Measurements from ENCODE around the gene ATP11A. TPM values are rescaled to one million over a fixed set of nuclear protein-coding genes. Genes with fewer than 3 reads are reported as not detected.

ATP11A gene
- total and polyA plus RNA-seq, 9 of the 15 experiments (the other 6 are each of a cell fraction or from before 2014, with no cell fraction given): 0.38 to 34.2 (median 4.2) TPM

DNA sequence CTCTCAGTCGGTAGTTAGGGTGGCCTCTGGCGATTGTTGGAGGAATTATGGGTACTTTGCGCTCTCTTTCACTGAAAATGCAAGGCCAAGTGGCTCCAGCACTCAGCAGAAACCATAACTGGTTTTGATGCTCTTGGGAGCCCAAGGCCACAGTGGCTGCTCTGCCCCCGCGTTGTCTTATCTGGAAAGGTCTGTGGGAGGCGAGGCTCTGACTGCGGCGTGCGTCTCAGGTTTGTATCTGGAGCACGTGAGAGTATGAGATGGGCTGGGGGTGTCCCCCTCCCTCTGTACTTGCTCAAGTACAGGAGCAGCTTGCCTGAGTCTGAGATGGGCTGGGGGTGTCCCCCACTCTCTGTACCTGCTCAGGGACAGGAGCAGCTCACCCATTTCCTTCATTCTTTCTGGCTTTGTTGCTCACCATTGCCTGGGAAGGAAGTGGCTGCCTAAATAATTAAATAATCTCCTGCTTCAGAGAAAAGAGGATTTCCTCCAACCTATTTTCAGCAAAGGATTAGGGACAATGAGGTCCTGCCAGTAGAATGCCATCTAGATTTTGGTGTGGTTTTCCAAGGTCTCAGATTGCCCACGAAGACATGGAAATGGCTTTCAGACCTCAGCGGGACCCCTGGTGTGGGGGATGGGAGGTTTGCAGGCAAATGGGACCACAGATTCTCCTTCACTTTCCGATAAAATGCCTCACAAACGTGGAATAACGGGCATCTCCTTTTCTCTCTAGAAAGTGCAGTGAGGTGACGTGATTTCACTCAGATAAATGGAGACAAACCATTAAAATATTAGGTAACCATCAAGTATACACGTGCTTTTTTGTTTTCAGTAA lies 14.7 kb downstream of the ATP11A start (continued):
- TF ChIP-seq MNT (conservative IDR thresholded peaks at IDR 0.05): peak in 1 of 2 experiments; percentile 52; a peak in 2 of 4 replicates
- peak; percentile 25; the same call in 1 of the 2 replicates for TF ChIP-seq BCOR (IDR thresholded peaks at IDR 0.05)
- peak; percentile 67 for TF ChIP-seq CBFA2T3 (IDR thresholded peaks at IDR 0.05)
- no peak for TF ChIP-seq PRMT5 (CRISPR knock-in tag; IDR thresholded peaks at IDR 0.05)
- TF ChIP-seq HDAC2 (IDR thresholded peaks at IDR 0.05): 0 out of 2 replicates have a peak, but pooled peaks have one; percentile 23
- peak; percentile 19; the same call in 1 of the 2 replicates for TF ChIP-seq SPI1 (IDR thresholded peaks at IDR 0.05; ENCODE audit: borderline replicate concordance, low read depth, low read length)
- no peak for TF ChIP-seq HMG20A (CRISPR knock-in tag; conservative IDR thresholded peaks at IDR 0.05)
- TF ChIP-seq MED1 (CRISPR knock-in tag; IDR thresholded peaks at IDR 0.05; ENCODE audit: borderline replicate concordance): no peak
- TF ChIP-seq USF1 (CRISPR knock-in tag; IDR thresholded peaks at IDR 0.05): peak; percentile 55
- TF ChIP-seq HDAC1 (IDR thresholded peaks at IDR 0.05): peak in 1 of 2 experiments; percentile 55; a peak in 1 of 4 replicates
- TF ChIP-seq CBX3 (IDR thresholded peaks at IDR 0.05; ENCODE audit: borderline replicate concordance in 1 of 2, low read length in 2 of 2): peak in 1 of 2 experiments; percentile 28; a peak in 1 of 3 replicates
- TF ChIP-seq FOXP4 (CRISPR knock-in tag; IDR thresholded peaks at IDR 0.05; ENCODE audit: borderline replicate concordance): no peak
- peak; percentile 38; the same call in 1 of the 2 replicates for TF ChIP-seq SMARCE1 (IDR thresholded peaks at IDR 0.05)
- TF ChIP-seq CXXC5 (CRISPR knock-in tag; IDR thresholded peaks at IDR 0.05): peak; percentile 84
- no peak for TF ChIP-seq ZNF431 (CRISPR knock-in tag; IDR thresholded peaks at IDR 0.05)
- TF ChIP-seq RCOR1 (IDR thresholded peaks at IDR 0.05; ENCODE audit: borderline replicate concordance in 1 of 2, low read depth in 2 of 2, low read length in 2 of 2): peak in 1 of 2 experiments; percentile 87; a peak in 2 of 4 replicates
- peak; percentile 35 for TF ChIP-seq TCF3 (CRISPR knock-in tag; IDR thresholded peaks at IDR 0.05)
- TF ChIP-seq ARHGAP35 (IDR thresholded peaks at IDR 0.05; ENCODE audit: partially characterized antibody): no peak
- TF ChIP-seq KLF16 (IDR thresholded peaks at IDR 0.05): peak; percentile 66
- peak; percentile 42; the same call in 1 of the 2 replicates for TF ChIP-seq JUND (IDR thresholded peaks at IDR 0.05; ENCODE audit: borderline replicate concordance, low read depth, low read length)
- no peak; the same call in 2 of the 3 replicates for TF ChIP-seq JUND (tag; IDR thresholded peaks at IDR 0.05; ENCODE audit: borderline replicate concordance, low read depth, low read length)
- no peak for TF ChIP-seq BMI1 (IDR thresholded peaks at IDR 0.05; ENCODE audit: low read length)
- peak; percentile 48 for TF ChIP-seq DPF2 (IDR thresholded peaks at IDR 0.05)
- TF ChIP-seq CREM (IDR thresholded peaks at IDR 0.05; ENCODE audit: low read depth): peak; percentile 49; the same call in 1 of the 2 replicates
